SHP77 (cell line): ENCODE results near the gene COA8.
A peak's percentile ranks its signal among the peaks of the same experiment; 100 is the strongest.

Experiments
- DNase-seq, 2 experiments: peaks; one replicate each; lab custom pipeline; 2025; lab: John Stamatoyannopoulos, UW

Gene COA8

DNA sequence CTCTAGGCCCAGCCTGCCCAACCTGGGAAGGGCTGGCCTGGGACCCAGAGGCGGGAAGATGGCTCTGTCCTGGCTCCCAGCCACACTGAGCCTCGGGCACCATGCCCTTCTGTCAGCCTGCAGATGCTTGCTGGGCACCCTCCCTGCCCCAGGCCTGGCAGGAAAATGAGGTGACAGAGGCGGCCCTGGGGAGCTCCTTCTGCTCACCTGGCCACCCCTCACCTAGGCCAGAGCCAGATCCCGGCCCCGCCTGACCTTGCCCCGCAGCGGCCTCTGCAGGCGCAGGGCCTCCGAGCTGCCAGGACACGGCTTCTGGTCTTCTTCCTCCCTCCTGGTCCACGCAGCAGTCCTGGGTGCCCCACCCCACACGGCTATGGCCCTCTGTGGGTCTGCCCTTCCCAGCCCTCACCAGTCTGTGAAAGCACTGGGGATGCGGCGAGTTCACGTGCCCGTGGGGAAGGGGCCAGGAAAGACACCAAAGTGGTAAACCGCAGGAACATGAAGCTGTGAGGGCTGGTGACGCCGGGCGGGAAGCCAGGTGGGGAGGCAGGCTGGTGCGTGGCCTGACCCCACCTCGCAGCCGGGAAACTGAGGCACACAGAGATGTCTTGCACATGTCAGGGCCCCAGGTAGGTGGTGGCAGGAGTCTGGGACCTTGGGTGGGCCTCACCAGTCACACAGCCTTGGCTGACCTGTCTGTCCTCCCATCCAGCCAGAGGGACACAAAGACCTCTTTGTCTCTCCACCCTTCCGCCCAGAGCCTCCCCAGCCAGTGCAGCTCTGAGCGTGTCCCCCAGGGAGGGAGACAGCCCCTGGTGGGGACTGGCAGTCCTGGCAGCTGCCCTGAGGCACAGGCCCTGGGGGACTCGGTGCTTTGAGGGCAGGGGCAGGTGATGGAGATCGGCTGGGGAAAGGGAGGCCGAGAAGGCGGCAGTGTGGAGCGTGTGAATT is 13.1 kb upstream of the COA8 start:
- no peak for DNase-seq

DNA sequence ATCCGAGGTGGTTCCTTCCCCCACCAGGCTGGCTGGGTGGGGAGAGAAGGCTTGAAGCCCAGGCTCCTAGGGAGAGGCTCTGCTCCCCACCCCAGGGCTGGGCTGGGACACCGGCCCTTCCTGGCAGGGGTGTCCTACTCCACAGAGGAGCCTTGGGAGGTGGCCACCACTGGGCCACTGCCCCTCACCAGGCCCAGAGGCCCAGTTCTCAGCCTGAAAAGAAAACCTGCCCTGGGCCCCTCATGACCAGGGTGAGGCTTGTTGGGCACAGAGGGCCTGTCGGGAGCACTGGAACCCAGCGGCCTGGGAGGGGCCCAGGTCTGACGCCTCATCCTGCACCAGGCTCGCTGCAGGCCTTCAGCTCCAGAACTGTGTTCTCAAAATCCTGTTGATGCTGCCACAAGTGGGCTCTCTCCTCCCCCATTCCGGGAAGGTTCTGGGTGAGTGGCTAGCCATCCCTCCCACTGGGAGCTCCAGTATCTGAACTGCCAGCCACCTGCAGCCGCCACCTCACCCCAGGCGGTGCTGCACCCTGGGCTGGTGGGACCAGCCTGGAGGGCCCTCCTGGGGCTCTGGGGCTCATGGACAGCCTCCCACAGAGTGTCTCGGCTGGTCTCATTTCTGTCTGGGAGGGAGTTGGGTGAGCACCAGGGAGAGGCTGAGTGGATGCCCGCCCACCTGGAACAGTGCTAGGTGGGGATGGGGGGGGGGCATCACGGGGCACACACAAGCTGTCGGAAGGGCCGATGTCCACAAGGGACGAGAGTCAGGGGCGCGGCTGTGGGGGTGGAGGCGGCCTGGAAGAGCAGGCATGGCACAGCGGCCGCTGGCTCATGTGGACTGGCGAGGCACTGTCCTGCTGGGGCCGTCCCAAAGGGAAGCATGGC is 12.1 kb upstream of the COA8 start:
- DNase-seq, result no peak

DNA sequence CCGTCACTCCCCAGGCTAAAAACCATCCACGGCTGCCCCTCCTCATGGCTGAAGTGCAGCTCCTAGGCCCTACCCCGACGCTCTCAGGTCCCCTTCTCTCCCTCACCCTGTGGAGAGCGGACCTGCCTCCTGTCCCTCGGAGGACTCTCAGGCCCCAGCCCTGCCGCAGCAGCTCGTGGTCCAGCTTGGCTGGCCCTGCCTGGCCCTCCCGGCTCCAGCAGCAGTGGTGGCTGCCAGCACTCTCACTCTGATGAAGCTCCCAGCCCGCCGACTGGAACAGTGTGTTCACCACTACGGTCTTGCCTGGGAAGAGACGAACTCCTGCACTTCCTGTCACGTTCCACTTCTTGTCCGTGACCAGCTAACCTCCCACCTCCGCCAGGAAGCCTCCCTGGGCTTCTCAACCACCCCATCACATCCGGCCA is 11.4 kb upstream of the COA8 start:
- no peak for DNase-seq

GRCh38 chr14:103552011-103552845 is 10.5 kb upstream of the COA8 start:
- DNase-seq, result no peak

DNA sequence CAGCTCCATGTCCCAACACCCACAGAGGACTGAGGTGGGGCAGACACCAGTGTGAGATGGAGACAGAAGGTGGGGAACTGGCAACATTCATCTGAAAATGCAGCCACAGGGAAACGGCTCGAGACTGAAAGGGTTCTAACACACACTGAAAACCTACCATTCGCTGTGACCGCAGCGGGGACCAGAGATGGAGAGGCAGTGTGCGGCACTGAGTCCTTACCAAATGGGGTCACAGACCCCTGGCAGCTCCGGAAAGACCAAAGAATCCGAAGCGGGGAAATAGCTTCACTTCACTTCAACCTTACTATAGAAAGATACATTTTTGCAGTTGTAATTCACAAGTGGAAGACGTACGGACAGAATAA is 9.9 kb upstream of the COA8 start:
- DNase-seq, result no peak

DNA sequence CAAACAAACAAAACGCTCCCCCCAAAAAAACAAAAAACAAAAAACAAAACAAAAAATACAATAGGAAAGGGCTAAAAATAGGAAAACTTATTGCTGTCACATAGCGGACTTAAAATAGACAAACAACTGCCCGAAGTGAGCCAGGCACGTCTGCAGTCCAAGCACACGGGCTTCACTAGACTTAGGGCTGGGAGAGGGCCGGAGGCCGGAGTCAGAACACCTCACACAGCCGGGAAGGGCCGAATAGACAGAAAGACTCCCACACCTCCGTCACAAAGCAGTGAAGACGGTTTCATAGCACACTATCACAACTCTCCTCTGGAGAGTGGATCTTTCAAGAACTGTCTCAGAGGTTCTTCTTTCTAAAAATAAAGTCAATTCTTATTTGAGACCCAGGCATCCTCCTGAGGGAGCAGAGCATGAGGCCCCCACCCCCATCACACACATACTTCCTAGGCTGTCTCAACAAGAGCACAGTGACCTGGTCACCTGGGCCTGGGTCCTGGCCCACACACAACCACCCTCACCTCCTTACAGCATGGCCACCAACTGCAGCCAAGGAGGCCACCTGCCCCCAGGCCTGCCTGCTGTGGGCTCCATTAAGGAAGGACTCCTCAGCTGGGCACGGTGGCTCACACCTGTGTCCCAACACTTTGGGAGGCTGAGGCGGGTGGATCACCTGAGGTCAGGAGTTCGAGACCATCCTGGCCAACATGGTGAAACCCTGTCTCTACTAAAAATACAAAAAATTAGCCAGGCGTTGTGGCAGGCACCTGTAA is 7.0 kb upstream of the COA8 start:
- DNase-seq, result no peak

DNA sequence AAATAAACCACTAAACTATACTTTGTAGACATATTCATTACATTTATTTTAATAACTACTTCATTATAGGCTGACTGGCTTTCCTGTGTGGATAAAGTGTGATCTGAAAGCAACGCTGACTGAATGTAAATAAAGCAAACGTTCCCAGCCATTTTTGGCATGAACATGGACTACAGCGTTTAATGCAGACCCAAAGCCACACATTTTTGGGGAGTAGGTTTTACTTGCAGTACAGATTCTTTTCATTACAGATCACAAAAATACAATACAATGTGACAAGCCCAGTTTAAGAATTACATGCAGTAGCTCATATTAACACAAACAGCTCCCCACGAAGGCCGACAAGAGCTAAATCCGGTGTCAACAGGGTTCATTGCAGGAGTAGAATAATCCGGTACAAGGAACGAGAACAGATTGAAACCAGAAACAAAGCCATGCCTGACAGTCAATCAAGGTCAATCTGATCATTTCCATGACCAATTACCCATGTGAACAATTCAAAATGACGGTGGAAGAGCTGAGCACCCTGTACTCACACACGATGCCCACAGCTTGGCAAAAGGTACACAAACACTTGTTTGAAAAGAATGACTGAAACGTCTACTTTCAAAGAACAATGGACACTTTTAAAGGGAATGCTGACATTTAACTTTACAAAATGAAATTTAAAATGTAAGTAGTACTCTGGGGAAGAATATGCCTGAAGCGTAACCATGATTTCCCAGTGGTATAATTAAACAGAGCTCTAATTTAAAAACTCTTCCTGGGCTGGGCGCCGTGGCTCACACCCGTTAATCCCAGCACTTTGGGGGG is 5.6 kb upstream of the COA8 start:
- no peak for DNase-seq

DNA sequence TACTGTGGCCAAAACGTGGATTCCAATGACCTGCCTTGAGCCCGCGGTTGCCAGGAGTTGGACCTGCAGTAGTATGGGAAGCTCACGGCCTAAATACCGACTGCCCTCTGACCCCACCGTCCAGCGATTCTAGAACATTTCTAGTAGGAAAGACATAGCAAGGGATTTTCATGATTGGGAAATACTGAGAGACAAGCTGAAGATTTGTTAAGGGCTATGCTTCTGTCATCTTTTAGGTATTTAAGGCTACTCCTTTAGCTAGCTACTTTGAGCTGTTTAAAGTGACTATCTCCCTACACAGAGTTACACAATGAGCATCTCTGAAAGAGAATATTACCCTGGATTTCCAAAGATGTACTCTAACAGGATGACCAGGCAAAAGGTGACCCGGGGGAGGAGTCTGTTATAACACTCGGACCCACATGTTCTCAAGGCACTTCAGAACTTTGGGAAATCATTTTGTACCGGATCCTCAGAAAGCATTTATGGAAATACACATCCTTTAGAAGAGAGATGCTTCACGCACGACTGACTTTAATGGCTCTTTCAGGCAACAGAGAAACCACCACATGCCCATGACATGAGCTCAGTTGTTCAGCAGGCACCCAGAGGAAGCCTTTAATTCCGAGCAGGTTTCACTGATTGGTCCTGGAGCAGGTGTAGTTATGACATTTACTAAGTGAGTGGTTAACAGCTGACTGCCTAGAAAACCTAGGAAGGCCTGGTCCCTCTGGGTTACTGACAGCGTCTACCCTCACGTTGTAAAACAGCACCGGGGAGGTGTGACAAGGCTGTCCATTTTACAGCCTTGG is 4.5 kb upstream of the COA8 start:
- DNase-seq, result no peak

DNA sequence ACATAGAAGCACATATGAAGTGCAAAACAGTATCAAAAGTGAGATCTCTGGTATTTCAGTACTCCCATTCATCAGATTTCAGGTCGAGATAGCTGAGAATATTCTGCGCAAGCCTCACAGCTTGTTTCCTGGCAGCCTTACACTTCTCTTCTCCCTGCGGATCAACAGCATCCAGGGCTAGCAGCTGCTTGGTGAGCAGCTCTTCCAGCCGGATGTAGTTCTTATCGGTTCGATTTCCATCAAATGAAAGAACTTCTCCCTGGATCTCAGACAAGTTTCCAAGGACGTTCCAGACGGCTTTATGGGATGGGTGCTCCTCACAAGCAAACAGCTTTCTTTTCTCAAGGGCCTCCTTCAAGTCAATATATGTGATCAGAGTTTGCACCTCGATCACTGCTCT is 3.0 kb upstream of the COA8 start:
- DNase-seq, result no peak

DNA sequence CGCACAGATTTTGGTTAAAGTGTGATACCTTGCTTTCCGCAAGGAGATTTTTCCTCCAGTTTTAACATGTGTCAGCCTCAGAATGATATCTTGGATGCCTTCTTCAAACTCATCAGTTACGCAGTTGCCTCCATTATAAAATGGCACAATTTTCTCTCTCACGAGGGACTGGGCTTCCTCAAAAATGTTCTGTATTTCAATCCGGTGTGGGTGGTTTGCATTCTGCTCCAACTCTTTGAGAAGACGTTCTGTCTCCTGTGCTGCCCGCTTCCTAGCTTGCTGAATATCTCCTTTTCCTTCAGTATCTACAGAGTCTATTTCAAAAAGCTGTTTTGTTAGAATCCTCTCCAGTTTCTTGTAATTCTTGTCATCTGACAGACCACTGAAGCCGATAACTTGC is 2.1 kb upstream of the COA8 start:
- DNase-seq, result no peak

DNA sequence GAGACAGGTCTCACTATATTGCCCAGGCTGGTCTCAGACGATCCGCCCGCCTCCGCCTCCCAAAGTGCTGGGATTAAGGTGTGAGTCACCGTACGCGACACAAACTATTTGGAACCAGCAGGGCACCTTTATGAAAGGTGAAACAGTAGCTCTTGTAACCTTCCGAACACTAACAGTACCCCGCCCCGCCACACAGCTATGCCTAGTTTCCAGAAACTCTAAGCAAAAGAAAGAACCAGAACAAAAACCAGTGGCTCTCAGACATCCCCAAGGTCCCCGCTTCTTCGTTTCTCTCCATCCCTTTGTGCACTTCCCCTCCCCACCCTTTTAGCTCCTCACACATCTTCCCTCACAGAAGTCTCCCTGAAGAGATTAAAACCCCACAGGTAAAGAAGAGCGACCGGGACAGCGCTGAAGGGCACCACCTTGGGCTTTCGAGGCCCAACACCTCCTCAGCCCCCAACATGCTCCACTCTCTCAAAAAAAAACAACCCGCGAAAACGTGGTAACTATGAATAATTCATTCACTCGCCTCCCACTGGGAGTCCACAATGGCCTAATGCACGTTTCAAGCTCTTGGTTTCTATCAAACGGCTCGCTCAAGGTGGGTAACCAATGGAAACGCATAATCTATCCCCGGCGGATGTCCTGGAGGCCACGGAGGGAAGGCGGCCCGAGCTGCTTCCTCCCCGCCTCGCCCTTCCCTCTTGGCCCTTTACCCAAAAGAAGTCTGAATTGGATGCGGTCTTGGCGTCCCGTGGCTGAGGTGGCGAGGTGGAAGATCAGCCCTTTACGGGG is 1.2 kb upstream of the COA8 start:
- DNase-seq, result no peak

GRCh38 chr14:103562179-103562428 is 656 bp upstream of the COA8 start:
- DNase-seq, result no peak

- peak in 1 of 2 experiments; percentile 68 for DNase-seq
These were observed 463 bp downstream of the COA8 start for GRCh38 chr14:103563226-103563620.

DNA sequence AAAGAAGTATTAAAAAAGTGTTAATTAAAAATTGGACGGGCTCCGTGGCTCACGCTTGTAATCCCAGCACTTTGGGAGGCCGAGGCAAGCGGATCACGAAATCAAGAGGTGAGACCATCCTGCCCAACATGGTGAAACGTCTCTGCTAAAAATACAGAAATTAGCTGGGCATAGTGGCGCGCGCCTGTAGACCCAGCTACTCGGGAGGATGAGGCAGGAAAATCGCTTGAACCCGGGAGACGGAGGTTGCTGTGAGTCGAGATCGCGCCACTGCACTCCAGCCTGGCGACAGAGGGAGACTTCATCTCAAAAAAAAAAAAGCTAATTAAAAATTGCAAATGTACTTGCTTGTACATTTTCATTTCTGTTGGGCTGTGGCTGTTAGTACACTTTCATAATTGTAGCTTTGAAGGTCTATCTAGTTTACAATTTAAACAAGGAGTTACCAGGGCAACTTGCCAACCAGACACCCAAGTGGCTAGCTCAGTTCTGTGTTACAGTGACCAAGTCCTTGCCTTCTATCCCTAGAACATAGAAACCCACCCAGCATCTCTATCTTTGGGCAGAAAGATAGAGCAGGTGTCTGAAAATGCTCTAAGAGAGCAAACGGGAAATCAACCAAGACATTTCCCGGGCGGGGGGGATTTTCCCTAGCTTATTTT is 1.2 kb downstream of the COA8 start:
- no peak for DNase-seq

DNA sequence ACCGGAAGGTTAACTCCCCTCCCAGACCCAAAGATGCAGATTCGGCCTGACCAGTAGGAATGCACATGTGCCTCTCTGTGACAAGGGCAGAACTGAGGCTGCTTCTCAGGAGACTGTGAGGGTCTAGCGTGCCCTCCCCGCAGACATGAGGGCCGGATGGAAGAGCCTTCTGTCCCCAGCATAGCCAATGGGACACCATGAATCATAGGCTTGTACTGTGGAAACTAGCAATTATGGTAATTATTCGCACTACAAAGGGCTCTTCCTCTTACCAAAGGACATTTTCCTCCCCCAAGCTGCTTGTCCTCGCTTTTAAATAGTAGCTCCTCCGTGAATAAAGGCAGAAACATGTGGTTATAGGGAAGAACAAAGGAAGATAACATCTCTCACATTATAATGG is 6.2 kb downstream of the COA8 start:
- no peak for DNase-seq

GRCh38 chr14:103569408-103569807 is 6.6 kb downstream of the COA8 start:
- no peak for DNase-seq

DNA sequence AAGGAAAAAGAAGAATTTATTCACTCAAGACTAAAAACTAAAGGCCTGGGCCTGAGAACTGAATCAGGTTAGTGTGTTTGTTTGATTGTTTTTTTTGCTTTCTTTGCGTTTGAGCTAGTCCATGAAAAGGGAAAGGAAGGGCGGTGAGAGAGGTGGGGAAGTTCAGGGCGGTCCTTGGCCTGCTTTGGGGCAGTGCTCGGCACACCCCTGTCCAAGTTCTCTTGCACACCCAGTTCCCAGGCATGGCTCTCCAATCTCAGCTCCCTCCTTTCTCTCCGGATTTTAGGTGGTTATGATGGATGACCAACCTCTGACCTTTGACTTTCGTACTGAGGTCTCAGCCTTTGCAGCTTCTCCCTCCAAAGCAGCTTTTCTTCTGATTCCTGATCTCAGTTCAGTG is 11.3 kb downstream of the COA8 start:
- no peak for DNase-seq

DNA sequence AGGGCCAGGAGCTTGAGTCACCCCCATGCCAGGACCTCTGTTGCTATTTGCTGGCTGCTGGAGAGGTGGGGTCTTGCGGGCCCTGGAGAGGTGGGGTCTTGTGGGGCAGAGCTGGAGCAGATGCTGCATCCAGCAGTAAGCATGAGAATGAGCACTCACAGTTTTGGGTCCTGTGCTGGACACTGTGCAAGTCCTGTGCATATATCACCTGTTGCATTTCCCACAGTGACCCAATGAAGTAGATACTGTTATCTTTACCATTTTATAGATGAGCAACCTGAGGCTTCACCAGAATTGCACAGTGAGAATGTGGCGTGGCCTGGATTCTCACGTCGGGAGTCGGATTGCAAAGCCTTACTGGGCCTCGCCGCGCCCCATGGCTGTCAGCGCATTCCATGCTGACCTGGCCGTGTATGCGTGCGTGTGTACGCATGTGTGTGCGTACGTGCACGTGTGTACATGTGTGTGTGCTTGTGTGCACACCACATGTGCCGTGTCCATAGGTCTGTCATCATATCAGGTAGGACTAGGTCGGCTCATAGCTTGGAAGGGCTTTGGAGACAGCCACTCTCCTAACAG is 12.0 kb downstream of the COA8 start:
- no peak for DNase-seq
